ENCODE results near the gene PROM2.

DNA sequence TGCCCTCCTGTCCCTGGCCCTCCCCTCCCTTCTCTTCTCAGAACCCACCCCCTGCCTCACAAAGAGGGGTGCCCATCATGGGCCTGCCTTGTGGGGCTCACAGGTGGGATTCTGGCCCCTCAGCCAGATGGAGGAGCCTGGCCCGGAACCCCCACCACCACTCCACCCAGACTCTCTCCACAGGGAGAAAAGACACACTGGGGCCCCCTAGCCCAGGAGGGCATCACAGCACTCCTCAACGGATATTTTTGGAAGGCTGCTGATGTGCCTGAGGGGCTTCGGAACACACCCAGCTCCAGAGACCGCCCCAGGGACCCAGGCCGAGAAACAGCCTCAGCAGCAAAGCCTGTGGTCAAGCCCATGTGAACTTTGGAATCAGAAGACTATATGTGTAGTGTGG is 32.8 kb downstream of the PROM2 start:
- TF ChIP-seq, protein P1, sequence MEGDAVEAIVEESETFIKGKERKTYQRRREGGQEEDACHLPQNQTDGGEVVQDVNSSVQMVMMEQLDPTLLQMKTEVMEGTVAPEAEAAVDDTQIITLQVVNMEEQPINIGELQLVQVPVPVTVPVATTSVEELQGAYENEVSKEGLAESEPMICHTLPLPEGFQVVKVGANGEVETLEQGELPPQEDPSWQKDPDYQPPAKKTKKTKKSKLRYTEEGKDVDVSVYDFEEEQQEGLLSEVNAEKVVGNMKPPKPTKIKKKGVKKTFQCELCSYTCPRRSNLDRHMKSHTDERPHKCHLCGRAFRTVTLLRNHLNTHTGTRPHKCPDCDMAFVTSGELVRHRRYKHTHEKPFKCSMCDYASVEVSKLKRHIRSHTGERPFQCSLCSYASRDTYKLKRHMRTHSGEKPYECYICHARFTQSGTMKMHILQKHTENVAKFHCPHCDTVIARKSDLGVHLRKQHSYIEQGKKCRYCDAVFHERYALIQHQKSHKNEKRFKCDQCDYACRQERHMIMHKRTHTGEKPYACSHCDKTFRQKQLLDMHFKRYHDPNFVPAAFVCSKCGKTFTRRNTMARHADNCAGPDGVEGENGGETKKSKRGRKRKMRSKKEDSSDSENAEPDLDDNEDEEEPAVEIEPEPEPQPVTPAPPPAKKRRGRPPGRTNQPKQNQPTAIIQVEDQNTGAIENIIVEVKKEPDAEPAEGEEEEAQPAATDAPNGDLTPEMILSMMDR (conservative IDR thresholded peaks at IDR 0.05; ENCODE audit: low read depth, low read length), result no peak
- TF ChIP-seq EZH2 (IDR thresholded peaks at IDR 0.05; ENCODE audit: borderline replicate concordance, low read depth, low read length, poor library complexity, severe bottlenecking), result no peak
